ENCODE results near the gene RNPEPL1.

Gene RNPEPL1

DNA sequence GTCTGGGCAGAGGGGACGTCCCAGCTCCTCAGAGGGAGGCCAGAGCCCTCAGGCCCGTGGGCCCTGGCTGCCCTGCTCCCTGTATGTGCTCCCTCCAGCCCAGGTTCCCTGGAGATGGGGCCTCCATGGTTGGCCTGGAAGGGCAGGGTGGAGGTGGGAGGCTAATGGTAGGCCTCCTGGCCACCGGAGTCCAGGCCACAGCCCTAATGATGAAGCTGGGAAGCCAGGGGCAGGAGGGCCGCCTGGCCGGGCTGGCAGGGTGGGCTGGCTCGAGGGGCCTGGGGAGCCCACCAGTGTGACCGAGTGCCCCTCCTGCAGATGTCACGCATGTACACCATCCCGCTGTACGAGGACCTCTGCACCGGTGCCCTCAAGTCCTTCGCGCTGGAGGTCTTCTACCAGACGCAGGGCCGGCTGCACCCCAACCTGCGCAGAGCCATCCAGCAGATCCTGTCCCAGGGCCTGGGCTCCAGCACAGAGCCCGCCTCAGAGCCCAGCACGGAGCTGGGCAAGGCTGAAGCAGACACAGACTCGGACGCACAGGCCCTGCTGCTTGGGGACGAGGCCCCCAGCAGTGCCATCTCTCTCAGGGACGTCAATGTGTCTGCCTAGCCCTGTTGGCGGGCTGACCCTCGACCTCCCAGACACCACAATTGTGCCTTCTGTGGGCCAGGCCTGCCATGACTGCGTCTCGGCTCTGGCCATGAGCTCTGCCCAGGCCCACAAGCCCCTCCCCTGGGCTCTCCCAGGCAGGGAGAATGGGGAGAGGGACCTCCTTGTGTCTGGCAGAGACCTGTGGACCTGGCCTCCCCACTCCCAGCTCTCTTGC, 9.2 kb downstream of the RNPEPL1 start:
- ChIA-PET POLR2A (no interaction called here), CTCF (interaction anchor here (5.4 kb wide), 1 partner anchor 8 kb away, joined by 20 read pairs; the partner anchor contains the start of gene CAPN10)
- no peaks in the 10 kb centered on the region for H3K27me3 ChIP-seq (replicated peaks in 2 of 5; ENCODE audit: control insufficient read depth in 4 of 5, insufficient read depth in 5 of 5, low read length in 4 of 5)
- H3K27ac ChIP-seq (ENCODE audit: insufficient read depth in 1 of 2, low read depth in 1 of 2, low read length in 2 of 2, poor library complexity in 1 of 2, severe bottlenecking in 2 of 2), result no peak overlapping the region
- peaks cover 0 to 4% (median 0%) of the 10 kb centered on the region in 5 experiments for H3K9me3 ChIP-seq (ENCODE audit: control extremely low read depth in 1 of 5, control insufficient read depth in 4 of 5, insufficient read depth in 2 of 5, low read depth in 1 of 5, low read length in 4 of 5)
- 96% methylated on average over 24 of the region's 26 CpGs for WGBS (ENCODE audit: insufficient coverage)
- peaks cover 0 to 63% (median 42%) of the 10 kb centered on the region in 4 experiments for H3K36me3 ChIP-seq (ENCODE audit: control insufficient read depth in 4 of 4, insufficient read depth in 4 of 4, low read length in 3 of 4)
- H3K4me3 ChIP-seq (ENCODE audit: control insufficient read depth in 1 of 7, extremely low read depth in 1 of 7, insufficient read depth in 4 of 7, low read depth in 2 of 7, low read length in 6 of 7), result no peak overlapping the region
- no peak for DNase-seq
- peaks cover 0 to 7% (median 3%) of the 10 kb centered on the region in 4 experiments for H3K4me1 ChIP-seq (ENCODE audit: control extremely low read depth in 1 of 4, control insufficient read depth in 4 of 4, insufficient read depth in 4 of 4, low read length in 3 of 4)

DNA sequence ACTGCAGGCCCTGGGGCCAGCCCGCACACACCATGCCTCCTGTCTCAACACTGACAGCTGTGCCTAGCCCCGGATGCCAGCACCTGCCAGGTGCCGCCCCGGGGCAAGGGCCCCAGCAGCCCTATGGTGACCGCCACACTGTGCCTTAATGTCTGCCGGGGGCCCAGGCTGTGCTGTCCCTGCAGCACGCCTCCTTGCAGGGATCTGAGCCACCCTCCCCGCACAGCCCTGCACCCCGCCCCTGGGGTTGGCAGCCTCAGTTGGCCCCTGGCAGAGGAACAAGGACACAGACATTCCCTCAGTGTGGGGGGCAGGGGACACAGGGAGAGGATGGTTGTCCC, 9.8 kb downstream of the RNPEPL1 start:
- Histone ChIP-seq H3K27ac (ENCODE audit: insufficient read depth in 1 of 2, low read depth in 1 of 2, low read length in 2 of 2, poor library complexity in 1 of 2, severe bottlenecking in 2 of 2) (no peak overlapping the region), H3K9me3 (ENCODE audit: control extremely low read depth in 1 of 5, control insufficient read depth in 4 of 5, insufficient read depth in 2 of 5, low read depth in 1 of 5, low read length in 4 of 5) (peaks cover 0 to 4% (median 0%) of the 10 kb centered on the region in 5 experiments), H3K4me3 (ENCODE audit: control insufficient read depth in 1 of 7, extremely low read depth in 1 of 7, insufficient read depth in 4 of 7, low read depth in 2 of 7, low read length in 6 of 7) (no peak overlapping the region), H3K27me3 (replicated peaks in 2 of 5; ENCODE audit: control insufficient read depth in 4 of 5, insufficient read depth in 5 of 5, low read length in 4 of 5) (no peaks in the 10 kb centered on the region), H3K4me1 (ENCODE audit: control extremely low read depth in 1 of 4, control insufficient read depth in 4 of 4, insufficient read depth in 4 of 4, low read length in 3 of 4) (peaks cover 0 to 7% (median 3%) of the 10 kb centered on the region in 4 experiments), H3K36me3 (ENCODE audit: control insufficient read depth in 4 of 4, insufficient read depth in 4 of 4, low read length in 3 of 4) (peaks cover 0 to 58% (median 40%) of the 10 kb centered on the region in 4 experiments)
- ChIA-PET CTCF (interaction anchor here (5.4 kb wide), 1 partner anchor 8 kb away, joined by 20 read pairs; the partner anchor contains the start of gene CAPN10), POLR2A (no interaction called here)
- WGBS (ENCODE audit: insufficient coverage), result 95% methylated on average over 9 of the region's 9 CpGs
- no peak for DNase-seq

DNA sequence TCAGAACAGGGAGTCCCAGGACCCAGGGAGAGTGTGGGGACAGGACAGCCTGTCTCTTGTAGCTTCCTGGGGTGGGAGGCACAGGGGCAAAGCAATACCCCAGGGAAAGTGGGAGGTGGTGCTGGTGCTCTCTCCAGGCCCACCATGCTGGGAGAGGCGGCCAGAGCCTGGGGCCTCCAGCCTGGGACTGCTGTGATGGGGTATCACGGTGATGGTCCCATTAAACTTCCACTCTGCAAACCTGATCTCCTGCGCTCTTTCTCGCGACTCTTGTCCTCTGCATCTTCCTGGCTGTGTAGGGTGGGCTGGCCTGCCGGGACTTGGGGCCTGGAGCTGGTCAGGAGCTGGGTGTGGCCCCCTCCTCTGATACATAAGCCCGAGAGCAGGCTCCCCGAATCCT, 10.2 kb downstream of the RNPEPL1 start:
- ChIA-PET CTCF (no interaction called here), POLR2A (interaction anchor here (0.7 kb wide), 1 partner anchor 10 kb away, joined by 3 read pairs; the partner anchor contains the start of gene RNPEPL1)
- Histone ChIP-seq H3K27me3 (replicated peaks in 2 of 5; ENCODE audit: control insufficient read depth in 4 of 5, insufficient read depth in 5 of 5, low read length in 4 of 5) (no peaks in the 10 kb centered on the region), H3K4me3 (ENCODE audit: control insufficient read depth in 1 of 7, extremely low read depth in 1 of 7, insufficient read depth in 4 of 7, low read depth in 2 of 7, low read length in 6 of 7) (no peak overlapping the region), H3K9me3 (ENCODE audit: control extremely low read depth in 1 of 5, control insufficient read depth in 4 of 5, insufficient read depth in 2 of 5, low read depth in 1 of 5, low read length in 4 of 5) (peaks cover 0 to 4% (median 0%) of the 10 kb centered on the region in 5 experiments), H3K4me1 (ENCODE audit: control extremely low read depth in 1 of 4, control insufficient read depth in 4 of 4, insufficient read depth in 4 of 4, low read length in 3 of 4) (peaks cover 0 to 7% (median 3%) of the 10 kb centered on the region in 4 experiments), H3K27ac (ENCODE audit: insufficient read depth in 1 of 2, low read depth in 1 of 2, low read length in 2 of 2, poor library complexity in 1 of 2, severe bottlenecking in 2 of 2) (no peak overlapping the region), H3K36me3 (ENCODE audit: control insufficient read depth in 4 of 4, insufficient read depth in 4 of 4, low read length in 3 of 4) (peaks cover 0 to 57% (median 37%) of the 10 kb centered on the region in 4 experiments)
- 97% methylated on average over 6 of the region's 8 CpGs for WGBS (ENCODE audit: insufficient coverage)
- DNase-seq, result no peak

DNA sequence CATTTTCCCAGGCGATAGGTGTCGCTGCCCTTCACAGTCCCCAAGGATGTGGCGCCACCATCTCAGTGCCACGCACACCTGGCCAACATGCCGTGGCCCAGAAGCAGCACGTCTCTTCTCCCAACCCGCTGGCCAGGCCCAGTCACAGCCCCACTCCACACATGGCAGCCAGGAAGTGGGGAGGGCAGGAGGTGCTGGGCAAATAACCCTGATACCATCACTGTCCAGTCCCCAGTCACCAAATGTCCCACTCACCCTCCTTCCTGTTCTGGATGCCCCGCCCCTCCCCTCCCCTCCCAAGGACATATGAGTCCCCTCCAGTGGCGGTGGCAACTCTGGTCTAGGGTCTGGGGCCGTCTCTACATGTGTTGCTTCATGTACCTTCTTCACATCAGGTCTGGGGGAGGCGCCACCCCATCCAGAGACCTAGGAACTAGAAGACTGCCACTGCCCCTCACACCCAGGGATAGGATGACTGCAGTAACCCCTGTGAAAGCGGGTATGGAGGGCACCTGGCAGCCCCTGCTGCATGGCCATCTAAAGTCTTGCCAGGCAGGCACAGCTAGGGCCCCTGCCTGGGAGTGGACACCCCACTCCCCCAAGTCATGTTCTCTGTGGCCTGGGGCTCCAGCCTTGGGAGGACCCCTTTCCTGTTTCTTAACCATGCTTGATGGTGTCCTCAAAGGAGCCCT, 10.9 kb downstream of the RNPEPL1 start:
- CTCF ChIA-PET, result interaction anchor here (1.6 kb wide), 1 partner anchor 13 kb away, joined by 11 read pairs; no protein-coding TSS in a partner anchor
- H3K27ac ChIP-seq (ENCODE audit: insufficient read depth in 1 of 2, low read depth in 1 of 2, low read length in 2 of 2, poor library complexity in 1 of 2, severe bottlenecking in 2 of 2), result no peak overlapping the region
- no peak for DNase-seq
- H3K36me3 ChIP-seq (ENCODE audit: control insufficient read depth in 4 of 4, insufficient read depth in 4 of 4, low read length in 3 of 4), result peaks cover 0 to 50% (median 33%) of the 10 kb centered on the region in 4 experiments
- no peak overlapping the region for H3K4me3 ChIP-seq (ENCODE audit: control insufficient read depth in 1 of 7, extremely low read depth in 1 of 7, insufficient read depth in 4 of 7, low read depth in 2 of 7, low read length in 6 of 7)
- POLR2A ChIA-PET, result interaction anchor here (0.7 to 1.3 kb wide), 2 partner anchors 11 kb away, joined by 3 to 4 read pairs; partner anchors contain the start of gene RNPEPL1
- no peaks in the 10 kb centered on the region for H3K27me3 ChIP-seq (replicated peaks in 2 of 5; ENCODE audit: control insufficient read depth in 4 of 5, insufficient read depth in 5 of 5, low read length in 4 of 5)
- H3K9me3 ChIP-seq (ENCODE audit: control extremely low read depth in 1 of 5, control insufficient read depth in 4 of 5, insufficient read depth in 2 of 5, low read depth in 1 of 5, low read length in 4 of 5), result peaks cover 0 to 4% (median 0%) of the 10 kb centered on the region in 5 experiments
- 96% methylated on average over 11 of the region's 12 CpGs for WGBS (ENCODE audit: insufficient coverage)
- peaks cover 0 to 7% (median 3%) of the 10 kb centered on the region in 4 experiments for H3K4me1 ChIP-seq (ENCODE audit: control extremely low read depth in 1 of 4, control insufficient read depth in 4 of 4, insufficient read depth in 4 of 4, low read length in 3 of 4)

DNA sequence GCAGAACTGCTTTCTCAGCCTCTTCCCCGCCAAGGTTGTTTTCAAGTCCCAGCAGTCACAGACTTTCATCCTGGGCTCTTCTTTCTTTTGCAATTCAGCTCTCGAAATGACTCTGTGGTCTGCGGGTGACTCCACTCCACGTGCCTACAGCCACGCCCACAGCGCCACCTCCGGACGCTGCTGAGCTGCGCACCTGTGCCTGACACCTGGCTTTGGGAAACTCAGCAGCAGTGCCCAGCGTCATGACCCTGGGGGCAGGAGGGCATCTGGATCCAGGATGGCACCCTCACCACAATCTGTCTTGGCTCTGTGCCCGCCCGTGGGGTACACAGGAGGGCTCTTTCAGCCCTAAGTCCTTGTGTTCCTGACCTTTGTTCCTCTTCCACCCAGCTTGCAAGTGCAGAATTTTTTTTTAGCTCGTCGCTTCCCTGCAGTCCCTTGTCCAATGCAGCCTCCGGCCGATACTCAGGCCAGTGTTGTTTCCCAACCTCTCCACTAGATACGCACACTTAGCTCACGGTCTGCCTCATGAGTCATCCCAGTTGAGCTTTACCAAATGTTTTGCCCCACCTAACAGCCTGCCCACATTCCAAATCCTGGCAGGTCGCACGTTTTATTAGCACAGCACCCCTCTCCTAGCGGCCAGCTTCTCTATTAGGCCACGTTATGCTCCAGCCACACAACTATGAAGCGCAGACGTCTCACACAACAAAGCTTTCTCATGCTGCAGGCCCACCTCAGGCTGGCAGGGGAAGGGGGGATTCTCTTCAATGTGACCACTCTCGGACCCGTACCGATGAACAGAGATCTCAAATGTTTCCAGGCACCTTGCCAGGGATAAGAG, 11.7 kb downstream of the RNPEPL1 start:
- peaks cover 0 to 42% (median 30%) of the 10 kb centered on the region in 4 experiments for H3K36me3 ChIP-seq (ENCODE audit: control insufficient read depth in 4 of 4, insufficient read depth in 4 of 4, low read length in 3 of 4)
- POLR2A ChIA-PET, result interaction anchor here (1.3 kb wide), 1 partner anchor 11 kb away, joined by 4 read pairs; the partner anchor contains the start of gene RNPEPL1
- H3K27ac ChIP-seq (ENCODE audit: insufficient read depth in 1 of 2, low read depth in 1 of 2, low read length in 2 of 2, poor library complexity in 1 of 2, severe bottlenecking in 2 of 2), result no peak overlapping the region
- CTCF ChIA-PET, result interaction anchor here (1.1 to 1.6 kb wide), 3 partner anchors 9 to 14 kb away, joined by 3 to 11 read pairs (median 4); no protein-coding TSS in a partner anchor
- H3K27me3 ChIP-seq (replicated peaks in 2 of 5; ENCODE audit: control insufficient read depth in 4 of 5, insufficient read depth in 5 of 5, low read length in 4 of 5), result no peaks in the 10 kb centered on the region
- peaks cover 0 to 4% (median 0%) of the 10 kb centered on the region in 5 experiments for H3K9me3 ChIP-seq (ENCODE audit: control extremely low read depth in 1 of 5, control insufficient read depth in 4 of 5, insufficient read depth in 2 of 5, low read depth in 1 of 5, low read length in 4 of 5)
- 95% methylated on average over 27 of the region's 27 CpGs for WGBS (ENCODE audit: insufficient coverage)
- H3K4me3 ChIP-seq (ENCODE audit: control insufficient read depth in 1 of 7, extremely low read depth in 1 of 7, insufficient read depth in 4 of 7, low read depth in 2 of 7, low read length in 6 of 7), result no peak overlapping the region
- peaks cover 0 to 13% (median 9%) of the 10 kb centered on the region in 4 experiments for H3K4me1 ChIP-seq (ENCODE audit: control extremely low read depth in 1 of 4, control insufficient read depth in 4 of 4, insufficient read depth in 4 of 4, low read length in 3 of 4)
- DNase-seq, result peak in 1 of 3 donors; percentile 23

DNA sequence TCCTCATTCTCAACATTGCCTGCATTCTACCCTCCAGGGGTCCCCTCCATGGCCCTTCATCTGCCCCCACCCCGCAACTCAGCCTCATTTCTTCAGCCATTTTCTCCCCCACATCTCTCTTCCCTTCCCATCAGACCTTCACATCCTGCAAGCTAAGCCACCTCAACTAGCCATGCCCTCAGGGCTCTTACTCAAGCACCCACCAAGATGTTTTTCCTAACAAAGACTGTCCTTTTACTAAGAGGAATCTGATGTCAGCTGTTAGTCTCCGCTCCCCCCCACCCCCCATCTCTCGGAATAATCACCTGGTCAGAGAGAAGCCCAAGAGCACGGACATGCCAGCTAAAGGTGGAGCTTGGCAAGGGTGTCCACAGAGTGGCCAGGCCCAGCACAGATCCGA, 13.5 kb downstream of the RNPEPL1 start:
- CTCF ChIA-PET, result interaction anchor here (1.0 to 2.7 kb wide), 3 partner anchors 8 to 15 kb away, joined by 3 to 13 read pairs (median 4); no protein-coding TSS in a partner anchor
- H3K27ac ChIP-seq (ENCODE audit: insufficient read depth in 1 of 2, low read depth in 1 of 2, low read length in 2 of 2, poor library complexity in 1 of 2, severe bottlenecking in 2 of 2), result no peak overlapping the region
- H3K4me3 ChIP-seq (ENCODE audit: control insufficient read depth in 1 of 7, extremely low read depth in 1 of 7, insufficient read depth in 4 of 7, low read depth in 2 of 7, low read length in 6 of 7), result no peak overlapping the region
- POLR2A ChIA-PET, result no interaction called here
- H3K36me3 ChIP-seq (ENCODE audit: control insufficient read depth in 4 of 4, insufficient read depth in 4 of 4, low read length in 3 of 4), result peaks cover 0 to 24% (median 18%) of the 10 kb centered on the region in 4 experiments
- DNase-seq, result no peak
- WGBS (ENCODE audit: insufficient coverage), result 100% methylated on average over 3 of the region's 5 CpGs
- H3K9me3 ChIP-seq (ENCODE audit: control extremely low read depth in 1 of 5, control insufficient read depth in 4 of 5, insufficient read depth in 2 of 5, low read depth in 1 of 5, low read length in 4 of 5), result peaks cover 0 to 4% (median 0%) of the 10 kb centered on the region in 5 experiments
- H3K4me1 ChIP-seq (ENCODE audit: control extremely low read depth in 1 of 4, control insufficient read depth in 4 of 4, insufficient read depth in 4 of 4, low read length in 3 of 4), result peaks cover 0 to 23% (median 19%) of the 10 kb centered on the region in 4 experiments
- H3K27me3 ChIP-seq (replicated peaks in 2 of 5; ENCODE audit: control insufficient read depth in 4 of 5, insufficient read depth in 5 of 5, low read length in 4 of 5), result no peaks in the 10 kb centered on the region

Measured in common myeloid progenitor, CD34-positive (primary cell).